K562 (cell line): ENCODE results near the gene MTIF3. TPM values are rescaled to one million over a fixed set of nuclear protein-coding genes. Genes with fewer than 3 reads are reported as not detected.

Experiments
- ATAC-seq: fragments of 200-7000 bp; cut with Tn5 transposase; 3 replicates; pipeline ENCODE4 v1.9.1; 2020; ENCODE audit warnings: moderate library complexity
- BruUV-seq: library from RNA; stranded (reverse); fragments of 400-500 nt; replicated peaks from 2 replicates; lab custom pipeline; 2021; lab: Mats Ljungman, UMichigan
- CTCF ChIA-PET: fragments of 300-600 bp; formaldehyde crosslinking; extraction: SDS; loops from one replicate; lab custom pipeline; 2021; ENCODE audit warnings: low intra/inter-chr PET ratio; lab: Yijun Ruan, JAX
- POLR2A ChIA-PET: fragments of 300-600, 350-650 bp; sonication (Branson Sonifier 250); formaldehyde crosslinking; extraction: SDS; loops from one replicate; lab custom pipeline; 2021; ENCODE audit warnings: antibody characterized with exemption, inconsistent platforms; lab: Yijun Ruan, JAX
- DNase-seq, 4 experiments: peaks; one replicate each; pipeline versions ENCODE4 v3.0.0 to v3.0.0-alpha.2; 2011 to 2018; ENCODE audit warnings: low spot score in 3 of 4, mixed read lengths in 3 of 4; ENCODE audit errors: extremely low read depth in 1 of 4
- FAIRE-seq: peaks from 2 replicates; lab custom pipeline; 2011; peaks lifted over from hg19 to GRCh38; lab: Jason Lieb, UNC
- H2AFZ ChIP-seq: 2 replicates; pipeline ENCODE4 v1.6.0; 2011; ENCODE audit warnings: low read depth, low read length, control low read depth, inconsistent platforms
- H3K27ac ChIP-seq: fragments of 200-600 bp; 3 replicates; pipeline ENCODE4 v1.8.0; 2011; ENCODE audit warnings: low read depth, mild to moderate bottlenecking, control low read depth, inconsistent platforms, low read length, moderate library complexity, mixed read lengths; ENCODE audit errors: extremely low read depth
- H3K27me3 ChIP-seq, 2 experiments: fragments of 300-600 bp in 1 of 2; 2 replicates in 1 of 2; 3 replicates in 1 of 2; pipeline versions ENCODE4 v1.6.0 to v1.8.0; 2011; ENCODE audit warnings: inconsistent platforms in 2 of 2, low read length in 2 of 2, mild to moderate bottlenecking in 1 of 2, mixed read lengths in 1 of 2, moderate library complexity in 1 of 2; ENCODE audit not compliant: control insufficient read depth in 2 of 2, insufficient read depth in 2 of 2
- H3K36me3 ChIP-seq: fragments of 300-600 bp; 3 replicates; pipeline ENCODE4 v1.8.0; 2011; ENCODE audit warnings: mild to moderate bottlenecking, low read length, inconsistent platforms; ENCODE audit not compliant: control insufficient read depth, insufficient read depth
- H3K4me1 ChIP-seq, 2 experiments: fragments of 200-600 bp in 1 of 2; replicated peaks in 1 of 2; 2 replicates in 1 of 2; 3 replicates in 1 of 2; pipeline versions ENCODE4 v1.5.1 to v1.8.0; 2011; ENCODE audit warnings: inconsistent platforms in 2 of 2, low read length in 2 of 2, mild to moderate bottlenecking in 1 of 2, mixed read lengths in 1 of 2, moderate library complexity in 1 of 2; ENCODE audit not compliant: control insufficient read depth in 2 of 2, insufficient read depth in 2 of 2
- H3K4me2 ChIP-seq: 2 replicates; pipeline ENCODE4 v1.6.1; 2011; ENCODE audit warnings: low read length, control low read depth, inconsistent platforms, mixed read lengths; ENCODE audit not compliant: insufficient read depth
- H3K4me3 ChIP-seq: fragments of 200-600 bp; sonication (generic), shearing (Covaris generic); 2 replicates; pipeline ENCODE4 v1.5.1; 2016; ENCODE audit warnings: control low read depth, inconsistent platforms
- H3K79me2 ChIP-seq: fragments of 200-600 bp; 3 replicates; pipeline ENCODE4 v1.8.0; 2011; ENCODE audit warnings: low read length, inconsistent platforms; ENCODE audit not compliant: control insufficient read depth, insufficient read depth
- H3K9ac ChIP-seq, 2 experiments: 2 replicates each; pipeline versions ENCODE4 v1.6.0 to v1.6.1; 2011; ENCODE audit warnings: low read depth in 2 of 2, low read length in 2 of 2, control low read depth in 1 of 2, inconsistent platforms in 1 of 2, mild to moderate bottlenecking in 1 of 2, mixed read lengths in 1 of 2; ENCODE audit not compliant: insufficient read depth in 1 of 2
- H3K9me1 ChIP-seq: one replicate; pipeline ENCODE4 v1.6.0; 2011; ENCODE audit warnings: inconsistent platforms, mild to moderate bottlenecking, low read length, moderate library complexity; ENCODE audit not compliant: control insufficient read depth, insufficient read depth
- H3K9me3 ChIP-seq: replicated peaks from 2 replicates; pipeline ENCODE4 v1.5.1; 2011; ENCODE audit warnings: low read depth, low read length, inconsistent platforms; ENCODE audit not compliant: control insufficient read depth, insufficient read depth
- H4K20me1 ChIP-seq: replicated peaks from 2 replicates; pipeline ENCODE4 v1.6.1; 2011; ENCODE audit warnings: low read length, inconsistent platforms, mixed read lengths; ENCODE audit not compliant: control insufficient read depth, insufficient read depth
- ATF3 ChIP-seq, 2 experiments: fragments of 450-650 bp in 1 of 2; sonication (generic) in 1 of 2; formaldehyde crosslinking in 1 of 2; IDR thresholded peaks in 1 of 2; conservative IDR thresholded peaks in 1 of 2; 2 replicates each; pipeline versions ENCODE4 v1.6.1 to v1.8.1; 2016 to 2023; ENCODE audit warnings: mild to moderate bottlenecking in 2 of 2, moderate library complexity in 2 of 2, inconsistent platforms in 1 of 2, missing genetic modification reagents in 1 of 2
- BCOR ChIP-seq: fragments of 450-650 bp; IDR thresholded peaks from 2 replicates; pipeline ENCODE4 v1.6.1; 2016
- CC2D1A ChIP-seq: fragments of 450-650 bp; IDR thresholded peaks from 2 replicates; pipeline ENCODE4 v1.6.1; 2017; ENCODE audit warnings: mild to moderate bottlenecking
- CEBPG ChIP-seq, 3 experiments: fragments of 200-800 bp in 1 of 3; sonication (Bioruptor generic) in 1 of 3; sonication (generic) in 1 of 3; formaldehyde crosslinking in 1 of 3; IDR thresholded peaks in 2 of 3; conservative IDR thresholded peaks in 1 of 3; 2 replicates each; pipeline versions ENCODE4 v1.6.1 to v1.8.0; 2016 to 2022; ENCODE audit warnings: missing compliant biosample characterization in 2 of 3, missing genetic modification characterization in 2 of 3, mild to moderate bottlenecking in 1 of 3, missing genetic modification reagents in 1 of 3
- CTBP1 ChIP-seq: fragments of 450-650 bp; IDR thresholded peaks from 2 replicates; pipeline ENCODE4 v1.6.1; 2016; ENCODE audit warnings: borderline replicate concordance
- MAZ ChIP-seq, 2 experiments: fragments of 450-650 bp in 1 of 2; sonication (generic) in 1 of 2; formaldehyde crosslinking; IDR thresholded peaks in 1 of 2; conservative IDR thresholded peaks in 1 of 2; 2 replicates each; pipeline versions ENCODE4 v1.4.0 to v1.5.0; 2020; ENCODE audit warnings: mild to moderate bottlenecking in 1 of 2, missing genetic modification reagents in 1 of 2
- NFIC ChIP-seq: fragments of 450-650 bp; IDR thresholded peaks from 2 replicates; pipeline ENCODE4 v1.6.1; 2017; ENCODE audit warnings: mild to moderate bottlenecking, inconsistent platforms
- PTBP1 ChIP-seq: fragments of 200-400 bp; formaldehyde crosslinking; IDR thresholded peaks from 2 replicates; pipeline ENCODE4 v1.6.1; 2017; ENCODE audit warnings: low read depth, low read length
- SREBF1 ChIP-seq: fragments of 150-350 bp; IDR thresholded peaks from 2 replicates; pipeline ENCODE4 v1.6.1; 2014; ENCODE audit warnings: antibody characterized with exemption, low read depth, low read length, borderline replicate concordance
- VEZF1 ChIP-seq: fragments of 200-800 bp; sonication (Bioruptor generic); IDR thresholded peaks from 2 replicates; pipeline ENCODE4 v1.6.1; 2017; ENCODE audit warnings: missing genetic modification characterization, missing compliant biosample characterization
- ZNF408 ChIP-seq: fragments of 250-450 bp; sonication (Bioruptor Pico); IDR thresholded peaks from 2 replicates; pipeline ENCODE4 v1.4.0; 2020; ENCODE audit warnings: low read depth, mild to moderate bottlenecking, moderate library complexity
- ZNF436 ChIP-seq: fragments of 250-450, 450-650 bp; sonication (Bioruptor Pico); formaldehyde crosslinking; IDR thresholded peaks from 2 replicates; pipeline ENCODE4 v1.7.0; 2020; ENCODE audit warnings: mild to moderate bottlenecking
- WGBS: fragments of 100-300 bp; shearing (Covaris generic); methylation state at CpG from one replicate; pipeline ENCODE4 v1.1.6; 2016; ENCODE audit warnings: low coverage, mixed read lengths; ENCODE audit not compliant: insufficient coverage; ENCODE audit errors: missing lambda C conversion rate; 5-methylcytosine and 5-hydroxymethylcytosine counted together
- in situ Hi-C: fragments of 300-500 bp; cut with MboI; formaldehyde crosslinking; loops from 4 replicates; pipeline ENCODE4 v1.15.0; 2018; ENCODE audit warnings: inconsistent platforms, mixed read lengths
- intact Hi-C: fragments of 100-400 bp; cut with micrococcal nuclease; formaldehyde crosslinking; loops from 2 replicates; pipeline ENCODE4 v1.14.2; 2022
- polyA plus RNA-seq, 8 experiments: library from polyadenylated mRNA; depleted of rRNA in 4 of 8; stranded (reverse) in 5 of 8; unstranded in 3 of 8; fragments of >200 nt; fragmentation: Nextera tagmentation in 2 of 8; fragmentation: Illumina TruSeq in 1 of 8; extraction: Ambion mirVana in 2 of 8; extraction: Trizol in 1 of 8; gene quantifications; 2 replicates each; pipeline versions ENCODE4 v1.2.1 to v1.2.3, GENCODE V29; 2011 to 2014; ENCODE audit warnings: inconsistent platforms in 1 of 8, missing spikeins in 1 of 8
- total RNA-seq, 7 experiments: library from RNA; depleted of rRNA in 6 of 7; stranded (reverse); fragments of >200 nt in 6 of 7; fragmentation: Illumina TruSeq in 2 of 7; extraction: Trizol in 2 of 7; gene quantifications; 2 replicates each; pipeline versions ENCODE4 v1.2.1 to v1.2.3, GENCODE V29; 2011 to 2021; ENCODE audit warnings: low replicate concordance in 1 of 7
- TF ChIP-seq, protein P1 (sequence below), 3 experiments: fragments of 200-800 bp in 1 of 3; fragments of 250-450 bp in 1 of 3; fragments of 450-650 bp in 1 of 3; sonication (Bioruptor Pico) in 1 of 3; sonication (Bioruptor generic) in 1 of 3; formaldehyde crosslinking in 1 of 3; IDR thresholded peaks; 2 replicates each; pipeline versions ENCODE4 v1.6.1 to v1.8.0; 2016 to 2022; ENCODE audit warnings: mild to moderate bottlenecking in 2 of 3, missing genetic modification characterization in 2 of 3, missing compliant biosample characterization in 1 of 3, moderate library complexity in 1 of 3

Gene MTIF3
- total and polyA plus RNA-seq, 9 of the 15 experiments (the other 6 are each of a cell fraction or from before 2014, with no cell fraction given), result 23.5 to 73.6 (median 45.2) TPM

DNA sequence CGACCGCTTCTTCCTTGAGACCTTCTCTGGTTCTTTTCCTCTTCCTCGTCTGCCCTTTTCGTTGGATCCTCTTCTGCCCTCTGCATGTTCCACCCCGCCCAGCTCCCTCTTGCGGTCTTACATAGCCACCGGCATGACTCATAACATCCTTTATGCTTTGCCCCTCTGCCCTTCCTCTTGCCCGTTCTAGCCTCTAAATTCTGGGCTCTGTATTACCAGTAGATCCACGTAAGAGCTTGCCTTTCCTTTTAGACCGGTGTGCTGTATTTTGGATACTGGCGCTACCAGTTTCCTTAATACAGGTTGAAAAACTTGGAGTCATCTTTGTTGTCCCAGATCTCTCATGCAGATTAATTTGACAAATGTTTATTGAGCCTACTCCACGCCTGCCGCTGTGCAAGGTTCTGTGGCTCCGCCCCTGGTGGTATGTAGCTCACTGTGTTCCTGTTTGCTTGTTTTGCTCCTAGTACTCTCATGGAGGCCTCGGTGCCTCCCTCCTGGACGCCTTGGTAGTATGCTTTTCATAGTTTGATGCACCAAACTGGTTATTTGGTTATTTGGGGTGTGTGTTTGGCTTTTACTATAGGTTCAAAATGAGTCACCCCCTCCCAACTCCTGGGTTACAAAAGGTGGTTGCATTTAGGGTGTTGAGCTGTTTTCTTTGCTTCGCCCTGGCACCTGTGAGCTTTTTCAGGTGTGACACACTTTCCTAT, 24.3 kb downstream of the MTIF3 start:
- Histone ChIP-seq H3K27ac (peak overlapping the region; percentile 85), H3K27me3 (no peaks in the 10 kb centered on the region), H3K36me3 (peaks cover 49% of the 10 kb centered on the region), H3K9me1 (no peaks in the 10 kb centered on the region), H4K20me1 (peaks cover 7% of the 10 kb centered on the region; the same call in 1 of the 2 replicates), H3K9ac (peak overlapping the region; percentile 88 to 98; a peak in 3 of 4 replicates), H3K79me2 (peaks cover 60% of the 10 kb centered on the region), H3K4me2 (peak overlapping the region; percentile 98), H3K4me3 (peak overlapping the region; percentile 65), H2AFZ (peak overlapping the region; percentile 49; the same call in 1 of the 2 replicates), H3K9me3 (no peaks in the 10 kb centered on the region), H3K4me1 (peaks cover 32 to 43% of the 10 kb centered on the region in 2 experiments)
- CTCF ChIA-PET, result no interaction called here
- intact Hi-C loops, result loop anchor here (2.0 kb wide), 1 partner anchor 25 kb away; the partner anchor contains the start of gene MTIF3
- in situ Hi-C loops, result no loop called here
- WGBS, result 2% methylated on average over 14 of the region's 17 CpGs
- POLR2A ChIA-PET, result interaction anchor here (0.5 to 3.0 kb wide), 4 partner anchors 9 to 443 kb away, joined by 3 to 16 read pairs (median 8); partner anchors contain the start of gene MTIF3
- DNase-seq, result peak; percentile 38 to 81 (median 50)
- peak; percentile 76 for ATAC-seq
- FAIRE-seq, result peak; percentile 80
- no TSS peak for BruUV-seq
- peak; percentile 39; the same call in 1 of the 2 replicates for TF ChIP-seq NFIC
- 0 out of 2 replicates have a peak, but pooled peaks have one; percentile 18 for TF ChIP-seq VEZF1 (CRISPR knock-in tag)
- 0 out of 2 replicates have a peak, but pooled peaks have one; percentile 35 for TF ChIP-seq CC2D1A
- TF ChIP-seq CEBPG (CRISPR knock-in tag; IDR thresholded peaks at IDR 0.05), result no peak
- TF ChIP-seq CEBPG (tag; conservative IDR thresholded peaks at IDR 0.05 in 1 of 2, IDR thresholded peaks at IDR 0.05 in 1 of 2), result no peak
- TF ChIP-seq, protein P1, sequence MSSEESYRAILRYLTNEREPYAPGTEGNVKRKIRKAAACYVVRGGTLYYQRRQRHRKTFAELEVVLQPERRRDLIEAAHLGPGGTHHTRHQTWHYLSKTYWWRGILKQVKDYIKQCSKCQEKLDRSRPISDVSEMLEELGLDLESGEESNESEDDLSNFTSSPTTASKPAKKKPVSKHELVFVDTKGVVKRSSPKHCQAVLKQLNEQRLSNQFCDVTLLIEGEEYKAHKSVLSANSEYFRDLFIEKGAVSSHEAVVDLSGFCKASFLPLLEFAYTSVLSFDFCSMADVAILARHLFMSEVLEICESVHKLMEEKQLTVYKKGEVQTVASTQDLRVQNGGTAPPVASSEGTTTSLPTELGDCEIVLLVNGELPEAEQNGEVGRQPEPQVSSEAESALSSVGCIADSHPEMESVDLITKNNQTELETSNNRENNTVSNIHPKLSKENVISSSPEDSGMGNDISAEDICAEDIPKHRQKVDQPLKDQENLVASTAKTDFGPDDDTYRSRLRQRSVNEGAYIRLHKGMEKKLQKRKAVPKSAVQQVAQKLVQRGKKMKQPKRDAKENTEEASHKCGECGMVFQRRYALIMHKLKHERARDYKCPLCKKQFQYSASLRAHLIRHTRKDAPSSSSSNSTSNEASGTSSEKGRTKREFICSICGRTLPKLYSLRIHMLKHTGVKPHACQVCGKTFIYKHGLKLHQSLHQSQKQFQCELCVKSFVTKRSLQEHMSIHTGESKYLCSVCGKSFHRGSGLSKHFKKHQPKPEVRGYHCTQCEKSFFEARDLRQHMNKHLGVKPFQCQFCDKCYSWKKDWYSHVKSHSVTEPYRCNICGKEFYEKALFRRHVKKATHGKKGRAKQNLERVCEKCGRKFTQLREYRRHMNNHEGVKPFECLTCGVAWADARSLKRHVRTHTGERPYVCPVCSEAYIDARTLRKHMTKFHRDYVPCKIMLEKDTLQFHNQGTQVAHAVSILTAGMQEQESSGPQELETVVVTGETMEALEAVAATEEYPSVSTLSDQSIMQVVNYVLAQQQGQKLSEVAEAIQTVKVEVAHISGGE (CRISPR knock-in tag; IDR thresholded peaks at IDR 0.05), result no peak; a peak in 1 of 6 replicates
- TF ChIP-seq ZNF408 (CRISPR knock-in tag), result no peak
- peak; percentile 95 for TF ChIP-seq ATF3 (IDR thresholded peaks at IDR 0.05)
- 0 out of 2 replicates have a peak, but pooled peaks have one; percentile 62 for TF ChIP-seq ATF3 (CRISPR knock-in tag; conservative IDR thresholded peaks at IDR 0.05)
- peak; percentile 19 to 35; a peak in 1 of 4 replicates for TF ChIP-seq MAZ (CRISPR knock-in tag; conservative IDR thresholded peaks at IDR 0.05 in 1 of 2, IDR thresholded peaks at IDR 0.05 in 1 of 2)
- TF ChIP-seq PTBP1, result no peak
- TF ChIP-seq ZNF436, result no peak
- peak; percentile 48; the same call in 1 of the 2 replicates for TF ChIP-seq BCOR
- TF ChIP-seq SREBF1, result no peak
- TF ChIP-seq CTBP1, result peak; percentile 80
